Adipocyte (in vitro differentiated cells): Measurements from ENCODE around the gene KCNK18.

Source experiments
- DNase-seq: peaks from one replicate; pipeline ENCODE4 v3.0.0-alpha.2; 2015; ENCODE audit warnings: low read depth
- H3K27me3 ChIP-seq: replicated peaks from 2 replicates; pipeline ENCODE4 v1.7.0; 2013; ENCODE audit warnings: mild to moderate bottlenecking, low read length, moderate library complexity; ENCODE audit not compliant: control insufficient read depth, insufficient read depth
- H3K36me3 ChIP-seq: 2 replicates; pipeline ENCODE4 v1.7.0; 2013; ENCODE audit warnings: low read length, mild to moderate bottlenecking, moderate library complexity; ENCODE audit not compliant: control insufficient read depth, insufficient read depth, severe bottlenecking
- H3K4me1 ChIP-seq: 2 replicates; pipeline ENCODE4 v1.7.0; 2013; ENCODE audit warnings: mild to moderate bottlenecking, low read length, moderate library complexity; ENCODE audit not compliant: control insufficient read depth, insufficient read depth
- H3K4me3 ChIP-seq: 2 replicates; pipeline ENCODE4 v1.7.0; 2013; ENCODE audit warnings: mild to moderate bottlenecking, low read length, moderate library complexity
- H3K9ac ChIP-seq: 2 replicates; pipeline ENCODE4 v1.7.0; 2013; ENCODE audit warnings: mild to moderate bottlenecking, low read length, moderate library complexity
- H3K9me3 ChIP-seq: 2 replicates; pipeline ENCODE4 v1.7.0; 2013; ENCODE audit warnings: mild to moderate bottlenecking, low read length, moderate library complexity; ENCODE audit not compliant: control insufficient read depth

KCNK18 gene

DNA sequence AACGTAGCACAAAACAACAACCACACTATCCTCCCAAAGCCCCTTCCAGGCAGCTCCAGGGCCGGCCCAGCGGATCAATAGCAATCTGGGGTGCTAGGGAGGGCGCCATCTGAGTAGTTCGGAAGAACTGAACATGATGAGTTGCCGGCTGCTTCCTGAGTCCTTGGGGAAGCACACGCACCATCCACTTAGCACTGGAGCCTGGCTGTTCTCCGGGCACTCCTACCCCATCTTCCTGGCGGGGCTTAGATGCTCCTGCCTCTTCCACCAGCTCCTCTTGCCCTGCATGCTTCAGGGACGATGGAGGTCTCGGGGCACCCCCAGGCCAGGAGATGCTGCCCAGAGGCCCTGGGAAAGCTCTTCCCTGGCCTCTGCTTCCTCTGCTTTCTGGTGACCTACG is at the start of gene KCNK18:
Gene KCNK18 (plus strand): TSS at position 301 of the 400 bp plus-strand sequence. CDS start 0 bp downstream, at position 301.
- H3K9me3 ChIP-seq: no peaks in the 10 kb centered on the region
- peaks cover 42% of the 10 kb centered on the region for H3K27me3 ChIP-seq
- no peaks in the 10 kb centered on the region for H3K36me3 ChIP-seq
- DNase-seq: no peak
- no peaks in the 10 kb centered on the region for H3K4me1 ChIP-seq
- H3K4me3 ChIP-seq: no peak within 1 kb of the TSS
- H3K9ac ChIP-seq: no peak within 1 kb of the TSS

DNA sequence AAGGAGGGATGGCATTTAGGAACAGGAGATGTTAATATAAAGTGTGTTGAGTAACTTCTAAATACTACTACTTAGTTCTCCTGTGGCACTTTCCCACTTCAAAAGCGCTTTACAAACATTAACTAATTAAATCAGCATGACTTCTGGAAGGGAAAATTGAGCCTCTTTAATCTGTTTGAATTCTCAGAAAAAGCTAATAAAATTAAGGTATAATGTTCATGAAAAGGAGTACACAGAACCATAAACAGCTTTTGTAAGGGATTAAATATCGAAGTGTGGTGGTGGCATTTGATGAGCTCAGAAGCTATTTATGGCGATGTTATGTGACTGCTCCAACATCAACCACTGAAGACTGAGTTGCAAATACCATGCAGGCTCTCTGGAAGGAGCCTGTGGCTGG is 49.0 kb upstream of the KCNK18 start:
- no peak for DNase-seq
- Histone ChIP-seq H3K27me3 (peaks cover 62% of the 10 kb centered on the region), H3K9ac (no peak overlapping the region), H3K4me3 (no peak overlapping the region), H3K9me3 (peaks cover 25% of the 10 kb centered on the region), H3K36me3 (no peaks in the 10 kb centered on the region), H3K4me1 (no peaks in the 10 kb centered on the region)

DNA sequence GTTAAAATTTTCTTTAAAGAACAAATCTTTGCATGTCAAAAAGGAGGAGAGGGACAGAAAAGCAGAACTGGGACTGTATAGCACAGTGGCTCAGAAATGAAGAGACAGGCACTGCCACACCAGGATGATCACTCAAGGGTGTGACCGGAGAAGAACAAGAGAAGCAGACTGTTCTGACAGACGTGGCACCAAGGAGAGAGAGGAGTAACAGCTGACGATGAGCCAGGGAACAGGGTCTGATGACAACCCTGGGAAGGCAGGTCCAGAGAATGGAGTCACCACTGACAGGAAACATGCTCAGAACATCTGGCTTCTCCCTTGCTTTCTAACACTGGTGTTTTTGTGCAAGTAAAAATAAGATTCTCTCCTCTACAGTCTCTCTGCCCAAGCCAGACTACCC is 44.6 kb upstream of the KCNK18 start:
- peaks cover 66% of the 10 kb centered on the region for H3K27me3 ChIP-seq
- no peak overlapping the region for H3K9ac ChIP-seq
- no peak for DNase-seq
- H3K36me3 ChIP-seq: no peaks in the 10 kb centered on the region
- no peaks in the 10 kb centered on the region for H3K4me1 ChIP-seq
- no peak overlapping the region for H3K4me3 ChIP-seq
- no peaks in the 10 kb centered on the region for H3K9me3 ChIP-seq

DNA sequence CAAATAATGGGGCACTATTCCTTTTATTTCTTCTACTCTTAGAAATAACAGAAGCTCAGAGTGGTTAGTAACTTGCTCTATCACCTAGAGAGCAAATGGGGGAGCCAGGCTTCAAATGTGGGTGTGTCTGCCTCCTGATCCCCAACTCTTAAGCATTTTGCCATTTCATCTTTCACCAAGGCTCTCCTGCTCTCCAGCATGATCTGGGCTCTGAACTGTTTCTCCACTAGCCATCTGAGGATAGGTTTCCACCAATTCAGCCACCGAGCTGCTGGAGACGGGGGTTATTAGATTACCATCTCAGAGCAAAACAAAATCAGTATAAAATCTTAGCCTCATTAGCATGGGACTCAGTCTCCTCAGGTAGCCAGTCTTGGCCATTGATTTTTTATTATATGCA is 39.0 kb upstream of the KCNK18 start:
- no peak overlapping the region for H3K4me3 ChIP-seq
- H3K4me1 ChIP-seq: no peaks in the 10 kb centered on the region
- H3K9ac ChIP-seq: no peak overlapping the region
- H3K9me3 ChIP-seq: peaks cover 13% of the 10 kb centered on the region
- H3K27me3 ChIP-seq: peaks cover 87% of the 10 kb centered on the region
- no peak for DNase-seq
- H3K36me3 ChIP-seq: no peaks in the 10 kb centered on the region

DNA sequence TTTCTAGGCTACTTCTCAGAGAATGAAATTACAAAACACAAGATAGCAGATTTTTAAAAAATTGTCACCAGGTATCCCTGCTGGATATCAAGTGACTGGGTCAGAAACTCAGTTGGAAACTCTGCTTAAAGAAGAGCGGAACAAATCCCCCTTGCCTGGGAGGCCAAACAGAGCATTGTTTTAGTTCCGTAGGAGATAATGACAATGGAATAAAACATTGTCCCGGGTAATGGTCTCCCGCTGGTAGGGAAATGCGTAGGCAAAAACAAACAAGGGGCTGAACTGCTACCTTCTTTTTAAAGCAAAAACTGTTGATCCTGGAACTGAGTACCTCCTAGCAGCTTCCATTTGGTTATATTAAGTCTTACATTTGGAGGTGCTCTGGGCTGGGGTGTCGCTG is 37.9 kb upstream of the KCNK18 start:
- H3K4me1 ChIP-seq: no peaks in the 10 kb centered on the region
- H3K9me3 ChIP-seq: peaks cover 13% of the 10 kb centered on the region
- no peak overlapping the region for H3K9ac ChIP-seq
- DNase-seq: no peak
- no peaks in the 10 kb centered on the region for H3K36me3 ChIP-seq
- no peak overlapping the region for H3K4me3 ChIP-seq
- H3K27me3 ChIP-seq: peaks cover 91% of the 10 kb centered on the region

GRCh38 chr10:117160567-117160966 is 36.7 kb upstream of the KCNK18 start:
- H3K27me3 ChIP-seq: peaks cover 91% of the 10 kb centered on the region
- no peak overlapping the region for H3K9ac ChIP-seq
- H3K4me1 ChIP-seq: no peaks in the 10 kb centered on the region
- H3K9me3 ChIP-seq: peaks cover 13% of the 10 kb centered on the region
- DNase-seq: no peak
- no peak overlapping the region for H3K4me3 ChIP-seq
- no peaks in the 10 kb centered on the region for H3K36me3 ChIP-seq

- peaks cover 3% of the 10 kb centered on the region for H3K4me1 ChIP-seq
- no peak overlapping the region for H3K9ac ChIP-seq
- H3K9me3 ChIP-seq: peaks cover 13% of the 10 kb centered on the region
- no peaks in the 10 kb centered on the region for H3K36me3 ChIP-seq
- H3K27me3 ChIP-seq: peaks cover 93% of the 10 kb centered on the region
- no peak overlapping the region for H3K4me3 ChIP-seq
- DNase-seq: no peak
These were observed 35.8 kb upstream of the KCNK18 start for GRCh38 chr10:117161386-117162033.

DNA sequence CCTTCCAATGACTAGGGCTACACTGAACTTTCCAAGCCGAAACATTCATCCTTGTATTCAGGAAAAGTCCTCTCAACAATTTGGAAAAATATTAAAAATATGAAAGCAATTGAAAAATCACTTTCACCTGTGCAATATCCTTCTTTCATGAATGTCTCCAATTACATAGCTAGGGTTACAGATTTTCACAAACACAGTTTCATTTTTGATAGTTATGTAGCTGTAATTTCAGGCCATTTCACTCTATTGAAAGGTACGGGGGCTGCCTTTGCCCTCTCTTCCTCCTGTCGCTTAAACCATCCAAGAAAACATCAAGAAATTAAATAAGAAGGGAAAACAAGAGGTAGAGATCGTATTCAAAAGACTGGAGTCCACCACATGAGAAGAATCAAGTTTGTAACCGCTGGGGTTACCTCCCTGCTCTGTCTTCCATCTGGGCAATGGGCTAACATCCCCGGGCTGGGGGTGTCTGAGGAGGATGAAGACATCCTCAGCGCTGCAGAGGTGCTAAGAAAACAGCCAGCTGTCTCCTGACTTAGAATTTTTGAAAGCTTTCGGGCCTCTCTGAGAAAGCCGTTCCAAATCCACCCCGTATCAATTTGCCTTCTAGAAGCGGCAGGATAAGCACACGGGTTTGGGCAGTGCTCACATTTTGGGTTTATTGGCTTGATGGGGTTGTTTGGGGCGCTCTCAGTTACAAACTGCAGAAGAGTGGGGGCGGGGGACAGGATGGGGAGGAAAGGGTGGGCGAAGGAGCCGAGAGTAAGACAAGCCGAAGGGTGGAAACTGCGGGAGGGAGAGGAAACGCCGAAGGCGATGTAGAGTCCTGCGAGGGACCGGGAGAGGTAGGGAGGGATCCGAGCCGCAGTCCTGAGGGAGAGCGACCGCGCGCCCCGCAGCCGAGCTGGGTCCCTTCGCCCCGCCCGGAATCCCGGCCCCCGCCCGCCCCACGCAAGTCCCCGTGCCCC is 34.9 kb upstream of the KCNK18 start:
- DNase-seq: no peak
- peaks cover 95% of the 10 kb centered on the region for H3K27me3 ChIP-seq
- H3K9me3 ChIP-seq: peaks cover 13% of the 10 kb centered on the region
- peaks cover 3% of the 10 kb centered on the region for H3K4me1 ChIP-seq
- H3K4me3 ChIP-seq: no peak overlapping the region
- H3K9ac ChIP-seq: no peak overlapping the region
- no peaks in the 10 kb centered on the region for H3K36me3 ChIP-seq

DNA sequence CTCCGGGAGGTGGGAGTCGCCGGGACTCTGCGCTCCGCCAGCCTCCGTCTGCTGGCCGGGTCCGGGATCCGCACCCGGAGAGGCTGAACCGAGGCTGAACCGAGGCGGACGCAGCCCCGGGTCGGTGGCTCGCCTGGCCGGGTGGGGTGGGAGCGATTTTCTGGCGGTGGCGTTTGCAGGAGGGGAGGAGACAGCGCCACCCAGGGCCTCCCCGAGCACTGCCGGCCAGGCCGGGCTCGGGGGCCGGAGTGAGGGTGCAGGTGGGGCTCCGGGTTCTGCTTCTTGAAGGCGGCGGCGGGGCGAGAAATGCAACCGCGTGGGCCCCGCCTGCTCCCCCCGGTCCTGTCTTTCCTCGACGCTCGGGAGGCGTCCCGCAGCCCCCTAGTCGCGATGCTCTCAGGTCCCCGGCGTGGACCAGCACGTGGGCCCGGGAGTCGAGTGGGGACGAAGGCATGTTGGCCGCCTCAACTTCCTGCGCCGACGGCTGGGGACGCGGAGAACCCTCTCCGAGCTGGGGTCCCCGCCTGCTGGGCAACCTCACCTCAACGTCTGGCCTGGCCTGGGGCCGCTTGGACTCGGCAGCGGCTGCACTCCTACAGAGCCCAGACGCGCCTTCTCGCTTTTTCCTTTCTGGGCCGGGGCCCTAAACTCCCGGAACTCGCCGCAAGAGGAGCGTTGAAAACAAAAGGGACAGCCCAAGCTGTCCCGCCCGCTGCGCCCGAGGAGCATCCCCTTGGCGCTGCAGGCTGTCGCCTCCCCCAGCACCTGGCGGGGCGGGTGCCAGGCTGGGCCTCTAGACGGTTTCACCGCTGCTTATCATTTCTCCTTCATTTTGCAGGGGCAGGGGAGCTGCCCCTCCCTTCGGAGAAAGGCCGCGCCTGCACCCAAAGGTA is 34.0 kb upstream of the KCNK18 start:
- peaks cover 3% of the 10 kb centered on the region for H3K4me1 ChIP-seq
- no peaks in the 10 kb centered on the region for H3K36me3 ChIP-seq
- DNase-seq: no peak
- H3K9ac ChIP-seq: no peak overlapping the region
- peaks cover 13% of the 10 kb centered on the region for H3K9me3 ChIP-seq
- no peak overlapping the region for H3K4me3 ChIP-seq
- H3K27me3 ChIP-seq: peaks cover 93% of the 10 kb centered on the region

GRCh38 chr10:117163954-117164548 is 33.2 kb upstream of the KCNK18 start:
- H3K4me1 ChIP-seq: peaks cover 3% of the 10 kb centered on the region
- no peaks in the 10 kb centered on the region for H3K36me3 ChIP-seq
- peaks cover 13% of the 10 kb centered on the region for H3K9me3 ChIP-seq
- H3K27me3 ChIP-seq: peaks cover 90% of the 10 kb centered on the region
- no peak overlapping the region for H3K4me3 ChIP-seq
- H3K9ac ChIP-seq: no peak overlapping the region
- no peak for DNase-seq
